ENCODE data around the gene NUP62. TPM values are rescaled to one million over a fixed set of nuclear protein-coding genes. Genes with fewer than 3 reads are reported as not detected.

NUP62 gene
- total RNA-seq, 3 donors from 2014 or later (not counting 1 experiment from before 2014, with no cell fraction given), result 34.2 to 57.4 (median 40.9) TPM

GRCh38 chr19:49875177-49875576 lies 54.1 kb downstream of the NUP62 start:
- Histone ChIP-seq H3K4me3 (ENCODE audit: low read length) (no peak overlapping the region), H3K9me3 (ENCODE audit: control insufficient read depth, insufficient read depth, low read length) (no peaks in the 10 kb centered on the region), H3K4me1 (ENCODE audit: control insufficient read depth, insufficient read depth, low read length) (peaks cover 30% of the 10 kb centered on the region), H3K27me3 (ENCODE audit: control insufficient read depth, insufficient read depth, low read length) (no peaks in the 10 kb centered on the region), H3K27ac (ENCODE audit: low read length) (no peak overlapping the region), H3K36me3 (ENCODE audit: control insufficient read depth, insufficient read depth, low read length) (peaks cover 8% of the 10 kb centered on the region)
- H3K4me3 Mint-ChIP-seq, result no peak overlapping the region
- DNase-seq (no peak), ATAC-seq (no peak)
- intact Hi-C loops (cut with micrococcal nuclease), result loop anchor here (5.0 kb wide), 1 partner anchor 388 kb away; the partner anchor contains the start of gene RPL13A
- H3K4me1 Mint-ChIP-seq, result peaks cover 22 to 33% of the 10 kb centered on the region in 2 donors
- 90% methylated on average over 4 of the region's 4 CpGs for WGBS (ENCODE audit: insufficient coverage)
- H3K27ac Mint-ChIP-seq, result no peak overlapping the region
- no peak for TF ChIP-seq CTCF (IDR thresholded peaks at IDR 0.05)
- H3K27me3 Mint-ChIP-seq (ENCODE audit: low read depth in 2 of 2), result no peaks in the 10 kb centered on the region
- no peaks in the 10 kb centered on the region for H3K9me3 Mint-ChIP-seq
- H3K36me3 Mint-ChIP-seq, result no peaks in the 10 kb centered on the region

GRCh38 chr19:49874503-49875157 lies 54.7 kb downstream of the NUP62 start:
- Mint-ChIP-seq H3K27ac (no peak overlapping the region), H3K4me1 (peaks cover 22 to 36% of the 10 kb centered on the region in 2 donors), H3K4me3 (no peak overlapping the region), H3K9me3 (no peaks in the 10 kb centered on the region), H3K36me3 (no peaks in the 10 kb centered on the region), H3K27me3 (ENCODE audit: low read depth in 2 of 2) (no peaks in the 10 kb centered on the region)
- no peak for TF ChIP-seq CTCF (IDR thresholded peaks at IDR 0.05)
- Histone ChIP-seq H3K4me1 (ENCODE audit: control insufficient read depth, insufficient read depth, low read length) (peaks cover 33% of the 10 kb centered on the region), H3K36me3 (ENCODE audit: control insufficient read depth, insufficient read depth, low read length) (peaks cover 5% of the 10 kb centered on the region), H3K27me3 (ENCODE audit: control insufficient read depth, insufficient read depth, low read length) (no peaks in the 10 kb centered on the region), H3K4me3 (ENCODE audit: low read length) (no peak overlapping the region), H3K9me3 (ENCODE audit: control insufficient read depth, insufficient read depth, low read length) (no peaks in the 10 kb centered on the region), H3K27ac (ENCODE audit: low read length) (no peak overlapping the region)
- 94% methylated on average over 11 of the region's 11 CpGs for WGBS (ENCODE audit: insufficient coverage)
- ATAC-seq, result no peak
- DNase-seq, result no peak
- intact Hi-C loops (cut with micrococcal nuclease), result loop anchor here (5.0 kb wide), 1 partner anchor 387 kb away; the partner anchor contains the start of gene RPL13A

GRCh38 chr19:49873834-49874233 lies 55.5 kb downstream of the NUP62 start:
- no peak for DNase-seq
- H3K4me3 Mint-ChIP-seq, result no peak overlapping the region
- 93% methylated on average over 10 of the region's 10 CpGs for WGBS (ENCODE audit: insufficient coverage)
- peaks cover 38% of the 10 kb centered on the region for H3K4me1 ChIP-seq (ENCODE audit: control insufficient read depth, insufficient read depth, low read length)
- no peaks in the 10 kb centered on the region for H3K9me3 Mint-ChIP-seq
- H3K27me3 Mint-ChIP-seq (ENCODE audit: low read depth in 2 of 2), result no peaks in the 10 kb centered on the region
- intact Hi-C loops (cut with micrococcal nuclease), result no loop called here
- peaks cover 2% of the 10 kb centered on the region for H3K36me3 ChIP-seq (ENCODE audit: control insufficient read depth, insufficient read depth, low read length)
- no peaks in the 10 kb centered on the region for H3K9me3 ChIP-seq (ENCODE audit: control insufficient read depth, insufficient read depth, low read length)
- ATAC-seq, result no peak
- no peaks in the 10 kb centered on the region for H3K27me3 ChIP-seq (ENCODE audit: control insufficient read depth, insufficient read depth, low read length)
- H3K4me1 Mint-ChIP-seq, result peaks cover 20 to 34% of the 10 kb centered on the region in 2 donors
- H3K27ac ChIP-seq (ENCODE audit: low read length), result no peak overlapping the region
- H3K36me3 Mint-ChIP-seq, result no peaks in the 10 kb centered on the region
- no peak overlapping the region for H3K4me3 ChIP-seq (ENCODE audit: low read length)
- TF ChIP-seq CTCF (IDR thresholded peaks at IDR 0.05), result no peak
- H3K27ac Mint-ChIP-seq, result no peak overlapping the region

GRCh38 chr19:49873129-49873521 lies 56.2 kb downstream of the NUP62 start:
- H3K27me3 Mint-ChIP-seq (ENCODE audit: low read depth in 2 of 2), result no peaks in the 10 kb centered on the region
- no peaks in the 10 kb centered on the region for H3K36me3 Mint-ChIP-seq
- H3K4me3 Mint-ChIP-seq, result no peak overlapping the region

More at GRCh38 chr19:49873129-49873521, 56.2 kb downstream of the NUP62 start:
- WGBS (ENCODE audit: insufficient coverage), result 95% methylated on average over 29 of the region's 29 CpGs
- H3K27ac Mint-ChIP-seq, result no peak overlapping the region
- intact Hi-C loops (cut with micrococcal nuclease), result no loop called here
- no peak for DNase-seq
- H3K27me3 ChIP-seq (ENCODE audit: control insufficient read depth, insufficient read depth, low read length), result no peaks in the 10 kb centered on the region
- no peaks in the 10 kb centered on the region for H3K9me3 Mint-ChIP-seq
- H3K27ac ChIP-seq (ENCODE audit: low read length), result no peak overlapping the region
- H3K36me3 ChIP-seq (ENCODE audit: control insufficient read depth, insufficient read depth, low read length), result peaks cover 2% of the 10 kb centered on the region
- no peak overlapping the region for H3K4me3 ChIP-seq (ENCODE audit: low read length)
- H3K4me1 Mint-ChIP-seq, result peaks cover 13 to 26% of the 10 kb centered on the region in 2 donors
- H3K4me1 ChIP-seq (ENCODE audit: control insufficient read depth, insufficient read depth, low read length), result peaks cover 38% of the 10 kb centered on the region
- no peak for ATAC-seq
- H3K9me3 ChIP-seq (ENCODE audit: control insufficient read depth, insufficient read depth, low read length), result no peaks in the 10 kb centered on the region
- TF ChIP-seq CTCF (IDR thresholded peaks at IDR 0.05), result no peak

All from natural killer cell (primary cell).